Erythroblast (primary cell): Measurements from ENCODE around the gene FSTL4.

ENCODE experiments used
- GATA1 ChIP-seq: IDR thresholded peaks from 2 replicates; pipeline ENCODE4 v1.6.1; 2011; ENCODE audit warnings: low read depth, mild to moderate bottlenecking, control low read depth, low read length, moderate library complexity
- POLR2A ChIP-seq: IDR thresholded peaks from 2 replicates; pipeline ENCODE4 v1.6.1; 2011; ENCODE audit warnings: mild to moderate bottlenecking, low read length

DNA sequence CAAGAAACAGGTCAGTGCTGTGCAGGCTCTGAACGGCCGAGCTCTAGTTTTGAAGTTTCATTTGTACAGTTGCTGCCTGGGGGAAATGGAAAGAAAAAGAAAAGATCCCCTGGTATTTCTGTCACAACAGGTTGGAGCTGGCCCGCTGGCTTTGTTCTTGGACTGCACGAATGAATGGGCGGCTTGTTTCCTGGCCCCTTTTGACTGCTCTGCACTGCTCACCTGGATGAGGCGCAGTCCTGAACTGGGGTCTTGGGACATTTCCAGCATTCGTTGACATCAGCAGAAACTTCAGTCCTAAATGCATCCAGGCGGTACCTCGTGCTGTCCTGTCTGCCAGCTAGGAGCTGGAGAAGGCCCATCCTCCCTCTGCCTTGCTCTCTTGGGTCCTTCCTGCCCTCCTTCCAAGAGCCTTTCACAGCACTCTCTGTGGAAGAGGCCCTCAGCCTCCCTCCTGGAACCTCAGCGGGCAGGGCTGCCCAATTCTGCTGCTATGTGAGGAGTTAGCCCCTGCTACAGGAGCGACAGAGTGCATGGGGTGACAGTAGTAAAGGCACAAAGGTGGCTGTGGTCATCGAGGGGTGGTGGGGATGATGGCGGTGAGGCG lies 189.2 kb downstream of the FSTL4 start:
- TF ChIP-seq POLR2A (no peak), GATA1 (no peak)
